Trophoblast cell (in vitro differentiated cells and primary cell): ENCODE data around the gene EPB41.
"Not testable (repeated sequence)": the region's sequence is repeated elsewhere in the genome, so short reads cannot be mapped to it uniquely, and the experiment has no call there.

Source experiments
- DNase-seq, 2 donors: peaks; one replicate each; pipeline ENCODE4 v3.0.0-alpha.2; 2016
- H2AFZ ChIP-seq: 2 replicates; pipeline ENCODE4 v1.6.1; 2013; ENCODE audit warnings: low read length, moderate library complexity, mild to moderate bottlenecking; ENCODE audit not compliant: insufficient read depth, poor library complexity
- H2AK5ac ChIP-seq: 2 replicates; pipeline ENCODE4 v1.6.1; 2013; ENCODE audit warnings: mild to moderate bottlenecking, low read length
- H2BK120ac ChIP-seq: 2 replicates; pipeline ENCODE4 v1.6.1; 2013; ENCODE audit warnings: low read length, mild to moderate bottlenecking, moderate library complexity; ENCODE audit not compliant: insufficient read depth, poor library complexity
- H2BK12ac ChIP-seq: 2 replicates; pipeline ENCODE4 v1.6.1; 2013; ENCODE audit warnings: mild to moderate bottlenecking, low read length, moderate library complexity
- H2BK5ac ChIP-seq: 2 replicates; pipeline ENCODE4 v1.6.1; 2013; ENCODE audit warnings: low read length, low read depth, moderate library complexity, mild to moderate bottlenecking; ENCODE audit not compliant: poor library complexity
- H3K14ac ChIP-seq: 2 replicates; pipeline ENCODE4 v1.6.1; 2013; ENCODE audit warnings: mild to moderate bottlenecking, low read length
- H3K18ac ChIP-seq: 2 replicates; pipeline ENCODE4 v1.6.1; 2013; ENCODE audit warnings: mild to moderate bottlenecking, low read length
- H3K23ac ChIP-seq: 2 replicates; pipeline ENCODE4 v1.6.1; 2013; ENCODE audit warnings: low read length
- H3K27ac ChIP-seq: 2 replicates; pipeline ENCODE4 v1.5.1; 2013; ENCODE audit warnings: low read depth, mild to moderate bottlenecking, inconsistent platforms, low read length, moderate library complexity
- H3K27me3 ChIP-seq: 2 replicates; pipeline ENCODE4 v1.6.1; 2013; ENCODE audit warnings: inconsistent platforms, mild to moderate bottlenecking, low read length, moderate library complexity; ENCODE audit not compliant: insufficient read depth
- H3K36me3 ChIP-seq, 2 experiments: 1 replicate in 1 of 2; 2 replicates in 1 of 2; pipeline ENCODE4 v1.6.1; 2013; ENCODE audit warnings: low read length in 2 of 2, mild to moderate bottlenecking in 2 of 2, moderate library complexity in 1 of 2; ENCODE audit not compliant: insufficient read depth in 2 of 2, control insufficient read depth in 1 of 2
- H3K4ac ChIP-seq: 2 replicates; pipeline ENCODE4 v1.6.1; 2013; ENCODE audit warnings: low read depth, mild to moderate bottlenecking, low read length, moderate library complexity
- H3K4me1 ChIP-seq, 2 experiments: 1 replicate in 1 of 2; 2 replicates in 1 of 2; pipeline ENCODE4 v1.6.1; 2013; ENCODE audit warnings: low read length in 2 of 2, mild to moderate bottlenecking in 2 of 2, moderate library complexity in 1 of 2; ENCODE audit not compliant: insufficient read depth in 2 of 2, control insufficient read depth in 1 of 2
- H3K4me2 ChIP-seq: 2 replicates; pipeline ENCODE4 v1.6.1; 2013; ENCODE audit warnings: inconsistent platforms, mild to moderate bottlenecking, low read length, moderate library complexity
- H3K4me3 ChIP-seq: 2 replicates; pipeline ENCODE4 v1.5.1; 2013; ENCODE audit warnings: mild to moderate bottlenecking, low read depth, low read length, inconsistent platforms
- H3K79me1 ChIP-seq: one replicate; pipeline ENCODE4 v1.6.1; 2013; ENCODE audit warnings: low read length
- H3K79me2 ChIP-seq: 2 replicates; pipeline ENCODE4 v1.6.1; 2013; ENCODE audit warnings: low read length, mild to moderate bottlenecking; ENCODE audit not compliant: control insufficient read depth, insufficient read depth, poor library complexity
- H3K9ac ChIP-seq: 2 replicates; pipeline ENCODE4 v1.6.1; 2013; ENCODE audit warnings: mild to moderate bottlenecking, low read length
- H3K9me3 ChIP-seq: 2 replicates; pipeline ENCODE4 v1.6.1; 2013; ENCODE audit warnings: low read depth, mild to moderate bottlenecking, control low read depth, inconsistent platforms, low read length; ENCODE audit not compliant: insufficient read depth
- H4K12ac ChIP-seq: 2 replicates; pipeline ENCODE4 v1.6.1; 2013; ENCODE audit warnings: low read depth, mild to moderate bottlenecking, low read length, moderate library complexity
- H4K8ac ChIP-seq: 2 replicates; pipeline ENCODE4 v1.6.1; 2013; ENCODE audit warnings: low read depth, mild to moderate bottlenecking, low read length, moderate library complexity
- H4K91ac ChIP-seq: one replicate; pipeline ENCODE4 v1.6.1; 2013; ENCODE audit warnings: low read depth, mild to moderate bottlenecking, low read length, moderate library complexity
- WGBS: extraction: QIAGEN DNeasy Blood & Tissue Kit; methylation state at CpG from one replicate; pipeline ENCODE4 v1.1.7; 2013; ENCODE audit warnings: missing lambda C conversion rate; ENCODE audit not compliant: insufficient read length, insufficient coverage; ENCODE audit errors: extremely low coverage; 5-methylcytosine and 5-hydroxymethylcytosine counted together

Gene EPB41

GRCh38 chr1:28962114-28962831 lies 47.9 kb downstream of the EPB41 start:
- WGBS = no CpG with 5 or more reads among the region's 13 CpGs
- H3K4ac ChIP-seq = not testable (repeated sequence)

GRCh38 chr1:28965271-28965870 lies 51.0 kb downstream of the EPB41 start:
- no peak overlapping the region for H2BK120ac ChIP-seq
- no peaks in the 10 kb centered on the region for H3K27me3 ChIP-seq
- H2AK5ac ChIP-seq = no peak overlapping the region
- H2BK12ac ChIP-seq = no peak overlapping the region
- H3K14ac ChIP-seq = no peak overlapping the region
- no peaks in the 10 kb centered on the region for H3K4me1 ChIP-seq
- no peak overlapping the region for H4K8ac ChIP-seq
- no peak overlapping the region for H4K12ac ChIP-seq
- no peak overlapping the region for H2AFZ ChIP-seq
- H3K18ac ChIP-seq = no peak overlapping the region
- H3K36me3 ChIP-seq = no peaks in the 10 kb centered on the region
- no peak for DNase-seq
- H3K79me2 ChIP-seq = no peaks in the 10 kb centered on the region
- no peak overlapping the region for H4K91ac ChIP-seq
- no peaks in the 10 kb centered on the region for H3K9me3 ChIP-seq
- no peak overlapping the region for H3K27ac ChIP-seq
- WGBS = no CpG with 5 or more reads among the region's 1 CpG
- no peak overlapping the region for H3K4me3 ChIP-seq
- no peak overlapping the region for H3K23ac ChIP-seq
- H3K4ac ChIP-seq = no peak overlapping the region
- H3K79me1 ChIP-seq = no peaks in the 10 kb centered on the region
- H2BK5ac ChIP-seq = no peak overlapping the region
- H3K4me2 ChIP-seq = no peak overlapping the region
- H3K9ac ChIP-seq = no peak overlapping the region

More at GRCh38 chr1:28962114-28962831, 47.9 kb downstream of the EPB41 start:
- not testable (repeated sequence) for H3K18ac ChIP-seq, H3K23ac ChIP-seq, H2BK12ac ChIP-seq, H2AK5ac ChIP-seq, H2AFZ ChIP-seq, H3K79me2 ChIP-seq, DNase-seq, H4K91ac ChIP-seq, H3K4me1 ChIP-seq, H3K9me3 ChIP-seq, H3K9ac ChIP-seq, H3K27me3 ChIP-seq, H4K12ac ChIP-seq, H3K27ac ChIP-seq, H2BK120ac ChIP-seq, H3K14ac ChIP-seq, H3K36me3 ChIP-seq, H3K4me2 ChIP-seq, H3K79me1 ChIP-seq, H4K8ac ChIP-seq, H2BK5ac ChIP-seq, H3K4me3 ChIP-seq

GRCh38 chr1:28966617-28967016 lies 52.2 kb downstream of the EPB41 start:
- Histone ChIP-seq H4K12ac (no peak overlapping the region), H2AK5ac (no peak overlapping the region), H3K79me2 (no peaks in the 10 kb centered on the region), H3K27ac (no peak overlapping the region), H3K18ac (no peak overlapping the region), H3K4me2 (no peak overlapping the region), H2BK12ac (no peak overlapping the region), H2AFZ (no peak overlapping the region), H2BK5ac (no peak overlapping the region), H2BK120ac (no peak overlapping the region), H3K4ac (no peak overlapping the region), H3K23ac (no peak overlapping the region), H3K9ac (no peak overlapping the region), H3K4me1 (no peaks in the 10 kb centered on the region), H3K79me1 (no peaks in the 10 kb centered on the region), H3K27me3 (no peaks in the 10 kb centered on the region), H4K91ac (no peak overlapping the region), H3K9me3 (no peaks in the 10 kb centered on the region), H3K36me3 (no peaks in the 10 kb centered on the region), H4K8ac (no peak overlapping the region), H3K4me3 (no peak overlapping the region), H3K14ac (no peak overlapping the region)
- DNase-seq = no peak
- no CpG with 5 or more reads among the region's 2 CpGs for WGBS

- Histone ChIP-seq H2BK12ac (no peak overlapping the region), H3K9ac (no peak overlapping the region), H3K36me3 (no peaks in the 10 kb centered on the region), H3K79me2 (no peaks in the 10 kb centered on the region), H2BK120ac (no peak overlapping the region), H2AK5ac (no peak overlapping the region), H3K4me3 (no peak overlapping the region), H3K4ac (no peak overlapping the region), H3K14ac (no peak overlapping the region), H3K79me1 (no peaks in the 10 kb centered on the region), H3K27ac (no peak overlapping the region), H3K4me2 (no peak overlapping the region), H4K8ac (no peak overlapping the region), H3K18ac (no peak overlapping the region), H3K4me1 (peaks cover 0 to 2% of the 10 kb centered on the region in 2 experiments), H3K27me3 (no peaks in the 10 kb centered on the region), H4K12ac (no peak overlapping the region), H2BK5ac (no peak overlapping the region), H4K91ac (no peak overlapping the region), H3K23ac (no peak overlapping the region), H2AFZ (no peak overlapping the region), H3K9me3 (no peaks in the 10 kb centered on the region)
- no CpG with 5 or more reads among the region's 9 CpGs for WGBS
- DNase-seq = peak; percentile 54 to 65
These were observed 57.8 kb downstream of the EPB41 start for GRCh38 chr1:28971980-28972771.
